HG03378 (cell line): ENCODE measurements around the gene NUP62.
"Not testable (repeated sequence)": the region's sequence is repeated elsewhere in the genome, so short reads cannot be mapped to it uniquely, and the experiment has no call there.

Source experiments
- ATAC-seq: cut with Tn5 transposase; IDR thresholded peaks from one replicate; pipeline ENCODE4 v1.9.1; 2021; ENCODE audit warnings: mild to moderate bottlenecking, moderate library complexity; ENCODE audit not compliant: unreplicated experiment

Gene NUP62

DNA sequence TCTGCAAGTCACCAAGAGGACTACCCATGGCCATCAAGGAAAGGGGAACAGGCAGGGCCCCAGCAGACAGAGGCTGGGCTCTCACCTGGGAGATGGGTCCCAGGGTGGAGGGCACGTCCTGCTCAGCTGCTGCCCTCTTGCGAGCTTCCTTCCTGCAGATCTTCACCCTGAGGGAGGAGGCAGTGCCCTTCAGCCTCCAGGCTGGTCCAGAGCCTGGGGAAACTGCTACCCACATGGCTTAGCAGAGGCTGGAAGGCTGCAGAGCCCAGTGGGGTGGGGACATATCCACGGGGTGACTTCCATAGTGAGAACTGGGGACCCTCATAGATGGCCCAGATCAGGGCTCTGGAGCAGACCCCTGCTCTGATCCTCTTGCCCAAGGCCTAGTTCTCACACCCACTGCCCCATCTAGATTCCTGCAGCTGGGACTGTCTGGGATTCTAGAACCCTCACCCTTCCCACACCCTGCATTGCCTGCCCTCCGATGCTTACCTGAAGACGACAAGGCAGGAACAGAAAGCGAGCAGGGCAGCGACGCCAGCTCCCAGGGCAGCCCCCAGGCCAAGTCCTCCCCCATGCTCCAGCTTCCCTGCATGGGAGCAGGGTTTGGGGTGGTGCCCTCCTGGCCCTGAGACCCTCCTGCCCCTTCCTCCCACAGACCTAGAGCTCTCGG, 22.6 kb upstream of the NUP62 start:
- ATAC-seq: no peak

DNA sequence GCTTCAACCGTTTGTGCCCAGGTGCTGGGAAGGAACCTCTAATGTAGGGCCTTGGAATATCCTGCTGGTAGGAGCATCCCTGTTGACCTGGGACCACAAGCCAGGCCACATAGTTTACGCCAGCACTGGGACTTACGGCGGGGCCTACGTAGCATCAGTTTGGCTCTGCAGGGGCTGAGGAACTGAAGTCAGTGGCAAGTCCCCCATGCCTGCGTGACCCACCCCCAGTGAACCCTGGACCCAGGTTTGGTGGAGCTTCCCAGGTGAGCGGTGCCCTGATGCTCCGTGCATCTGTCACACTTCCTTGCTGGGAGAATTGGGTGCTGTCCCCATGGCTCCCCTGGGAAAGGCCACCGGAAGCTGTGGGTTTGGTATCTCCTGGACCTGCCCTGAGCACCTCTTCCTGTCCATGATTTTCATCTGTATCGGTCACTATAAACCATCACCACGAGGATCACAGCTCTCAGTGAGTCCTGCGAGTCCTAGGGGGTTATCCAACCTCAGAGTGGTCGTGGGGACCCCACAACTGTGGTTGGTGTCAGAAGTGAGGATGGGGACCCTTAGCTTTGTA, 21.7 kb upstream of the NUP62 start:
- ATAC-seq: no peak

DNA sequence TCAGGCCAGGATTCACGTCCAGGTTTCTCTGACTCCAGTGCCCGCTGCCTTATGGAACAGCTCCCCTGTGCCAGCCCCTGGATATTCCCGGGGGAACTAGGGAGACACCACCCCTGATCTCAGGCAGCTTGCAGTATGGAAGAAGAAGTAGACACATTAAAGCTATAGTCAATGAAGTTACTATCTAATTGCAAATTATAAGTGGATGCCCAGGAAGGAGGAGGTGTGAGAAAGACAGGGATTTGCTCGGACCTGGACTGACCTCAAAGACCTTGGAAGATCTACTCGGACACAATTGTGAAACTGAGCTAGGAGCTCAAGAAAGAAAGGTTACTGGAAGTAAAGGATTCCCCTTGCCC, 21.3 kb upstream of the NUP62 start:
- ATAC-seq: no peak

DNA sequence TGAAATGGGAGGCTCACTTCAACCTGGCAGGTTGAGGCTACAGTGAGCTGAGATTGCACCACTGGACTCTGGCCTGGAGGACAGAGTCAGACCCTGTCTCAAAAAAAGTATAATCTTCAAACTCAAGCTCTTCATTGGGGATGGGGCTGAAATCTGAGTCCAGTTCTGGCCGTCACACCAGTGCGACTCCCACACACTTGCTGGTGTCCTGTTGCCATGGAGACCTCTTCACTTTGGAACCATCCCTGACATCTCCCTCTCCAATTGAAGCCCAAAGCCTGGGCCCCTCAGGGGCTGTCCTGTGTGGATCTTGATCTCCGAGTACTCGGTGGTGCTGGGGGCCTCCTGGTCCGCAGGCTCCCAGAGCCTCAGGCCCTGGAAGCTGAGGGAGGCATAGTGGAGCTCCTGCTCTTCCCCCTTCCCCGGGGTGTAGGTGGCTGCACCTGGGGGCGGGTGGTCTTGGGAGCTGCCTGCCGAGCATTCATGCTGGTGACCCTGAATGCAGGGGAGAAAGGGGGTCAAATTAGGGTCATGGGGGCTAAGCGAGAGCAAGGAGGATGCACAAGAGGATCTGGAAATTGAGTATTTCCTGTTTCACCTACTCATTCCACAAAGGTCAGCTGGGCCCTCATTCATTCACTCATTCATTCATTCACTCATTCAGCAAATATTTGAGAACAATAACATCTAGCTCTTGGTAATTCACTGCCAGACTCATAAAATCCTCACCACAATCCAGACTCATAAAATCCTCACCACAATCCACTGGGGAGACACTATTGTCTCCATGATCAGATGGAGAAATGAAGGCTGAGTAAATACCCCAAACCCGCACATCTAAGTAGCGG, 20.7 kb upstream of the NUP62 start:
- ATAC-seq: no peak

DNA sequence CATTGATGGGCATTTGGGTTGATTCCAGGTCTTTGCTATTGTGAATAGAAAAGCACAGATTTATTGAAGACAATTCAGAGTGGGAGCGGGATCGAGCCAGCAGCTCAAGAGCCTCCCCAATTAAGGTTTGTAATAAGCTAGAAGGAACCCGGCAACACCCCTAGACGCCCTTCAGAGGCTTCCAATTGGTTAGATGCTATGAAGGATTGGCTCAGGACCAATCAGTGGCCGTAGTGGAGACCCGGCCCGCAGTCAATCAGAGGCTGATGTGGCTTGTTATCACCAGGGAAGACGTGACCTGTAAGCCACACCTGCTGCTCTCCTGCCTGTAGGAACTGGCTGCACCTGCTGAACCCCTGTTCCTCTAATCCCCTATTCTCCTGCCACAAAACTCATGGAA, 17.1 kb upstream of the NUP62 start:
- ATAC-seq: no peak

DNA sequence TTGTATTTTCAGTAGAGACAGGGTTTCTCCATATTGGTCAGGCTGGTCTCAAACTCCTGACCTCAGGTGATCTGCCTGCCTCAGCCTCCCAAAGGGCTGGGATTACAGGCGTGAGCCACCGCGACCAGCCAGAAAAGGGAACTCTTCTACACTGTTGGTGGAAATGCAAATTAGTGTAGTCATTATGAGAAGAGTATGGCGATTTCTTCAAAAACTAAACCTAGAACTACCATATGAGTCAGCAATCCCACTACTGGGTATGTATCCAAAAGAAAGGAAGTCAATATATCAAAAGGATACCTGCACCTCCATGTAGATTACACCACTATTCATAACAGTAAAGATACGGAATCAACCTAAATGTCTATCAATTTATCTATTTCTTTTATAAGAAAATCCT, 15.3 kb upstream of the NUP62 start:
- ATAC-seq: not testable (repeated sequence)

DNA sequence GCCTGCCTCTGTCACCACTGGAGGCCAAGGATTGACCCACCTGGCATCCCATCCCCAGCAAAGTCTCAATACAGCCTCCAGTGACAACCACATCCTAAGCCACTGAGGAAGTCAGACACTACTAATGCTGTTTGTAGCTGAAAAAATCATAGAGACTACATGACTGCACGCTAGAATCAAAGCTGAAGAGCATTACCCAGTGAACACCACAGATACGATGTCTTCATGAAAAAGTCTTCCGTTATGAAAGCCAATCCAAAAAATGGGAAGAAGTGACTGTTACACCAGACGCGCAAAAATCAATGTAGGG, 11.1 kb upstream of the NUP62 start:
- no peak for ATAC-seq

DNA sequence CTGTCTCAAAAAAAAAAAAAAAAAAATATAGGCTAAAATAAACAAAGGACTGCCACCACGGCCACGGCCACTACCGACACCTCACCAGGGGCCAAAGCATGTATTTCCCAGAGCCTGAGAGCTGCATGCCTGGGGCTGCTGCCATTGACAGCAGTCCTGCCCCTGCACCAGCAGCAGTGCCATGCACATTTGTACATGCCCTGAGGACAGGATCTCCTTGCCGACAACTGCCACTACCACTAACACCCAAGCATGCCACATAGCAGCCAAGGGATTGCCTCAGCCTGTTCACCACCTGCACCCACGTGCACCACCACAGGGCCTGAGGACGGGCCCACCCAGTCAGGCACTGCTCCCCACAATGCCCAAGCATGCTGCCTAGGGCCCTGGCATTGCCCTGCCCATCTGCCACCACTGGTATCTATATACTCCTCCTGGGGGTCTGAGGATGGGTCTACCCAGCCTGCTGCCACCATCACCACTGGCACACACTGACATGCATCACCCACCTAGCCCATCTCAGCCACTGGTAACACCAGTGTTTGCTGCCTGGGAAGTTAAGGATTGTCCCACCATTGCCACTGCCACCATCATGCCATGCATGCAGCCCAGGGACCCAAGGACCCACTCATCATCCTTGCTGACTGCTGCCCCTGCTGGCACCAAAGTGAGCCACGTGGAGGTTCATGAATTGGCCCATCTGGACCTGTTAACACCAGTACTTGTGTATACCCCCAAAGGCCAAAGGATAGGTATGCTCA, 10.6 kb upstream of the NUP62 start:
- no peak for ATAC-seq

DNA sequence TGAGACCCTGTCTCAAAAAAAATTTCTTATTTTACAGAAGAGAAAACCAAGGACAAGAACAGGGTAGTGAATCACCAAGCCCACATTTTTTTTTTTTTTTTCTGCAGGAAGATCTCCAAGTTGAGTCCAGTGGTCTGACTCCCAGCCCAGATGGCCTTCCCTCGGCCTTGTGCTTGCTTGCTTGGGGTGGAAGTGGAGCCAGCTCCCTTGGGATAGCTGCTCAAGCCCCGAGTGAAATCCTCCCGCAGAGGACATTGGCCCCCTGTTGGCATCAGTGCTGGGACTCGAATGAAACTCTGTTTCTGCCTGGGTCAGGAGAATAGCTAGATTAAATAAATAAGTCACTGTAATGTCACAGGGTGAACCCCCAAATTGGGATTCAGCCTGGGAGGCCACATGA, 9.4 kb upstream of the NUP62 start:
- ATAC-seq: no peak

DNA sequence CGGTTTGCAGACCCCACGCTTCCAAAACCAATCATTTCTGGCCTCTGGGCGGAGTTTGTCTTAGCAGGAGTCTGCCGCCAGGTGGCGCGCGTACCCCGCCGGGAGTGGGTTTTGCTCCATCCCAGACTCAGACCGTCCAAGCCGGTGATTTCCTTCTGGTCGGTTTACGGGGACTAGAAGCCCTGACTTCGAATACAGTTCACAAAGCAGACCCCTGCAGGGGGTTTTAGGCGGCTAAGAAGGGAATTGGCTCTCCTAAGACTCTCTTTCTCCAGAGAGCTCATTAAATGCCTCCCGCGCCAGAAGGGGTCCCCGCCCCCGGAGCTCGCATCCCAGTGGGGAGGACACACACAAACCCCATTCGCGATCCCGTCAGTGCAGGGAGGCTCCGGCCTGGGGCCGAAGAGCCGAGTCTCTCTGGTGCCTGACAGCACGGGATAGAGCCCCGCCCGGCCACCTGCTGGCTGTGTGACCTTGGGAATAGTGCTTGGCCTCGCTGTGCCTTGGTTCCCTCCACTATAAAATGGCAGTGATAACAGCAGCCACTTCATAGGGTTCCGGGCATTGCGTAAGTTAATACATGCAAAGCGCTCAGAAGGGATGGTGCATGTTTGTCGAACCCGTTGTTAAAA, 8.6 kb upstream of the NUP62 start:
- no peak for ATAC-seq

DNA sequence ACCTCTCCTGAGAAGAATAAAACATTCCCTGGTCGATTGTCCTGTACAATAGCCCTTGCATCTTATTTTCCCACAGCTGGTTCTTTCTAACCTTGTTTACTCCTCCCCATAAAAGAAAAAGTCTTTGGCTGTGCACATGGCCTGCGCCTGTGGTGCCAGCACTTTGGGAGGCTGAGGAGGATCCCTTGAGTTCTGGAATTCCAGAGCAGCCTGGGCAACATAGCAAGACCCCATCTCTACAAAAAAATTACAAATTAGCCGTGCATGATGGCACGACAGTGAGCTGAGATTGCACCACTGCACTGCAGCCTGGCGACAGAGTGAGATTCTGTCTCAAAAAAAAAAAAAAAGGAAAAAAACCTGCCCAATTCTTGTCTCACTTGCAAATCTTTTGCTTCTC, 7.2 kb upstream of the NUP62 start:
- no peak for ATAC-seq

DNA sequence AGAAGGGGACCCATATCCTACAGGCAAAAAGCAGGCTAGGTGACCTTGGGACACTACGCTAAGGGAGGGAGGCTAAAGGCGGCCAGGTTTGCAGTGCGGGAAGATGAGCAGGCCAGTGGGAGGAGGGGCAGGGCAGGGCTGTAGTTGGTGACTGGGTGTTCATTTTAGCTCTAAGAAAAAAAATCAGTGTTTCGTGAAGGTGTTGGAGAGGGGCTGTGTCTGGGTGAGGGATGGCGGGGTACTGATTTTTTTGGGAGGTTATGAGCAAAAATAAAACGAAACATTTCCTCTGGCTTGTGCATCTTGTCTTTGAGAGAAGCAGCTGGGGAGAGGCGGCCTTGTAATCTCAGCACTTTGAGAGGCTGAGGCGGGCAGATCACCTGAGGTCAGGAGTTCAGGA, 4.3 kb upstream of the NUP62 start:
- ATAC-seq: no peak

DNA sequence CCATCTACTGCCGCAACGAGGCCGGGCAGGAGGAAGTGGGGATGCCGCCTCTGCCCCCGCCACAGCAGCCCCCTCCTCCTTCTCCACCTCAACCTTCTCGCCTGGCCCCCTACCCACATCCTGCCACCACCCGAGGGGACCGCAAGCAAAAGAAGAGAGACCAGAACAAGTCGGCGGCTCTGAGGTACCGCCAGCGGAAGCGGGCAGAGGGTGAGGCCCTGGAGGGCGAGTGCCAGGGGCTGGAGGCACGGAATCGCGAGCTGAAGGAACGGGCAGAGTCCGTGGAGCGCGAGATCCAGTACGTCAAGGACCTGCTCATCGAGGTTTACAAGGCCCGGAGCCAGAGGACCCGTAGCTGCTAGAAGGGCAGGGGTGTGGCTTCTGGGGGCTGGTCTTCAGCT, 3.4 kb upstream of the NUP62 start:
- no peak for ATAC-seq

DNA sequence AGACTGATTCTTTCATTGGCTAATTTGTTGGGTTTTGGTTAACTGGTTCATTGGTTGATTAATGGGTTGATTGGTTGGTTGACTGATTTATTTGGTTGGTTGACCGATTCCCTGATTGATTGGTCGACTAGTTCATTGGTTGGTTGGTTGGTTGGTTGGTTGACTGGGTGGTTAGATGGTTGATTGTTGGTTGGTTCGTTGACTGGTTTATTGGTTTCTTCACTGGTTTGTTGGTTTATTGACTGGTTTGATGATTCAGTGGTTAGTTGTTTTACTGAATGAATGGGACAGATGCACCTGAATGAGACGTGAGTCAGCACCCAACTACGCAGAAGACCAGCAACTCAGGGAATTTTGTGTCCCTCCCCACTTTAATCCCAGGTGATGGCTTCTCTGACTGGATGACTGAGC, 2.7 kb upstream of the NUP62 start:
- no peak for ATAC-seq

DNA sequence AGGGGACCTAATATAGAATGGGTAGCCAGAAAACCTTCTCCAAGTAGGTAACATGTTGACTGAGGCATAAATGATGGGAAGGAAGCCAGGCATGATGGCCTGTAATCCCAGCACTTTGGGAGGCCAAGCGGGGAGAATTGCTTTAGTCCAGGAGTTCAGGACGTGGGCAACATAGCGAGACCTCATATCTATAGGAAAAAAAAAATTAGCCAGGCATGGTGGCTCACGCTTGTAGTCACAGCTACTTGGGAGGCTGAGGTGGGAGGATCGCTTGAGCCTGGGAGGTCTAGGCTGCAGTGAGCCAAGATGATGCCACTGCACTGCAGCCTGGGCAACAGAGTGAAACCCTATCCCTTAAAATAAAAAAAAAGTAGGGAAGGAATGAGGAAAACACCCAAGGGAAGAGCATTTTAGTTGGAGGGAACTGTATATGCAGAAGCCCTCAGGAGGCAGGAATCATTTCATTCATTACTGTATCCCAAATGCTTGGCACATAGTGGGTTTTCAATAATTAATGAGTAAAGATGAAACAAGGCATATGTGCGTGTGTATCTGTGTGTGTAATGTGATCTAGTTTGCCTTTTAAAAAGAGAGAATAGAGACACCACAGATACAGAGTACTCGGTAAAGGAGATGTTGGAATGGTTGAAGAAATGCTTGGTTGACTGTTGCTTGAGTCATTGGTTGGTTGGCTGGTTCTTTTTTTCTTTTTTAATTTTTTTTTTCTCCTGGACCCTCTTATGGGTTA, 2.2 kb upstream of the NUP62 start:
- no peak for ATAC-seq

DNA sequence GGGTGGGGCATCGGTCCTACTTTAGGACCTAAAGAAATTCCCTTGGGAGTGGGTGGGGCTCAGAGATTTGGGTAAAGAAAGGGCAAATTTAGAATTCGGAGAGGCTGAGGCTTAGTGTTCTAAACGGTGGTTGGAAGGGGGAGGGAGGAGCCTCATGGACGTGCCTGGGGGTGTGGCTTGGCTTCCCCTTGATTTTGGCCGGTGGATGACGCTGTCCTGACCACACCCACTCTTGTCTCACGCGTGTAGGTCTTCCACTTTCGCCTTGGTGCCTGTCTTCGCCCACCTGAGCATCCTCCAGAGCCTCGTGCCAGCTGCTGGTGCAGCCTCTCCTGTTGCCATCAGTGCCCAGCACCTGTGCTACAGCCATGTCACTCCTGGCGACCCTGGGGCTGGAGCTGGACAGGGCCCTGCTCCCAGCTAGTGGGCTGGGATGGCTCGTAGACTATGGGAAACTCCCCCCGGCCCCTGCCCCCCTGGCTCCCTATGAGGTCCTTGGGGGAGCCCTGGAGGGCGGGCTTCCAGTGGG, 1.2 kb upstream of the NUP62 start:
- ATAC-seq: no peak

DNA sequence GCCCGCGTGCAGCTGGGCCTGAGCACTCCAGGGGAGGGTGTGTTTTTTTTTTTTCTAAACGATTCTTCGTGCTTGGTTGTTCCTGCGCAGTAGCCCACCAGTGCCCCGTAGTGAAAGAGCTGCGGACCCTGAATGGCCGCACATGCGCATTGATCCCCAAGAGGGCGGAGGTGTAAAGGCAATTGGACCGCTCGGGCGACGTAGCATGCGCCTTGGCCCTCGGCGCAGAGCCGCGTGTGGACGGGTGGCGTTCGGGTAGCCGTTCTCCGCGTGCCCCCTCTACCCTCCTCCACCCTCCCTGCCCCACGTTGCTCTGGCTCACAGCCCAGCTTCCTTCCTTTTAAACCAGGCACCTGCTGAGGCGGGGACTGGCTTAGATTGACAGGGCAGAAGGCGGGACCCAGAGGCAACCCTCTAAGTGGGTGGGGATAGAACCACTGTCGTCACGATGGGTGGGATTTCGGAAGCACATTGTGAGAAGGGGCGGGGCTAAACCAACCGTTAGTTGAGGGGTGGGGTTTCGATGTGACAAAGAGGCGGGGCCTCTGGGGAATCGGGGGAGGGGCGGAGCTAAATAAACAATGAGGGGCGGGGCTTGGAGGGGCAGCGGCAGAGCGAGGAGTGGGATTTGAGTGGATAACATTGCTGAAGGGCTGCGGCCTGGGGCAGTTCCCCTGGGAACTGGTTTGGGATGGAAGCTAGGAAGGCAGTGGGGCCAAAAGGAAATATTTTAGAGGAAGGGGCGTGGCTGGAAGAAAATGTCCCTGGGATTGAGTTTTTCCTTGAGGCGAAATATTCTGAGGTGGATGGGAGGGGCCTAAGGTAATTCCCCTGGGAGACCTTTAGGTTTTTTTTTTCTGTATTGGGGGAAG, 543 bp upstream of the NUP62 start:
- ATAC-seq: peak; percentile 60

DNA sequence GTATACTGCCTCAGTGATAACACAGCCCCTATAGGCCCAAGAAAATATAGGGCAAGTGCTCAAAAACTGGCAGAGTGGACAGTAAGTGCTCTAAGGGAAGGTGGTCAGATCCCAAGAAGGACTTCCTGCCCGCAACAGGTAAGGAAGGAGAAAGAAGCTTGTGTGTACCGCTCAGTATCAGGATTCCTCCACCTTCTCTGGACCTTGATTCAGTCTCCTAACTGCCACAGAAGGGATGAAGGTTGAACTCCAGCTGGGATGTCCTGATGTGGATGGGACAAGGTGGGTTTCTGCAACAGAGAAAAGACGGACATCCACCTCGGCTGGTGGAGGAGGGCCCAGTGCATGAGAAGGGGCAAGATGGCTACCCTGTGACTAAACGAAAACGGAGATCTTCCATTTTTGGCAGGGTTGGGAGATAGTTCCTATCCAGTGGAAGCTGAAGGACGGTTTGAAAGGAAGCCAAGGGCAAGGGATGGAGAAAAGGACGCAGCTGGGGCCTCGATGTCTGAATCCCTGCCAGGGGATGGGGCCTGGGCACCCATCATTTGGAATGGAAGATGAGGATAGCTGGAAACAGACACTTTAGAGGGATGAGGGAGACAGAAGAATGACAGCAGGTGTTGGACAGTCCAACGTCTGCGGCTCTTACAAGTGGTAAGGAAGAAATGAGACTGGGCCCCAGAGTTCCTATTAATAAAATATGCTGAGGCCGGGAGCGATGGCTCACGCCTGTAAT, 1.6 kb downstream of the NUP62 start:
- no peak for ATAC-seq

DNA sequence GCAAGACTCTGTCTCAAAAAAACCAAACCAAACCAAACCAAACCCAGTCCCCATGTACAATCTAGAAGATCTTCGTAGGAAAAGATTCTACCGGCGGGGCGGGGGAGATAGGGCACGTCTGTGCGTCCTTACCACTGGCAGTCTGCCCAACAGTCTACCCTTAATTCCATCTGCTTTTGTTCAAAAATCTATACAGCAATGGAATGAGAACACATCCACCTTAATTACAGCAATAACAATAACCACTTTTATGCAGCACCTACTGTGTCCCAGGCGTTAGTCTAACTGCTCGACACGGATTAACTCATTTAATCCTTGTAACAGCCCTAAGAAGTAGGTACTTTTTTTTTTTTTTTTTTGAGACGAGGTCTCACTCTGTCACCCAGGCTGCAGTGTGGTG, 2.8 kb downstream of the NUP62 start:
- no peak for ATAC-seq
